Esophagus mucosa (tissue), 1 donor: Measurements from ENCODE around the gene SORBS1. TPM values are rescaled to one million over a fixed set of nuclear protein-coding genes. Genes with fewer than 3 reads are reported as not detected.

Experiments used
- ATAC-seq: fragments of 200-7000 bp; cut with Tn5 transposase; one replicate; pipeline ENCODE4 v1.9.1; 2020
- total RNA-seq: library from RNA; stranded (reverse); gene quantifications from one replicate; pipeline ENCODE4 v1.2.4, GENCODE V29; 2023
- donor health status: DM: yes; HTN: yes; CAD: no.

Gene SORBS1
- total RNA-seq, 1 donor from 2014 or later = 23.2 TPM

DNA sequence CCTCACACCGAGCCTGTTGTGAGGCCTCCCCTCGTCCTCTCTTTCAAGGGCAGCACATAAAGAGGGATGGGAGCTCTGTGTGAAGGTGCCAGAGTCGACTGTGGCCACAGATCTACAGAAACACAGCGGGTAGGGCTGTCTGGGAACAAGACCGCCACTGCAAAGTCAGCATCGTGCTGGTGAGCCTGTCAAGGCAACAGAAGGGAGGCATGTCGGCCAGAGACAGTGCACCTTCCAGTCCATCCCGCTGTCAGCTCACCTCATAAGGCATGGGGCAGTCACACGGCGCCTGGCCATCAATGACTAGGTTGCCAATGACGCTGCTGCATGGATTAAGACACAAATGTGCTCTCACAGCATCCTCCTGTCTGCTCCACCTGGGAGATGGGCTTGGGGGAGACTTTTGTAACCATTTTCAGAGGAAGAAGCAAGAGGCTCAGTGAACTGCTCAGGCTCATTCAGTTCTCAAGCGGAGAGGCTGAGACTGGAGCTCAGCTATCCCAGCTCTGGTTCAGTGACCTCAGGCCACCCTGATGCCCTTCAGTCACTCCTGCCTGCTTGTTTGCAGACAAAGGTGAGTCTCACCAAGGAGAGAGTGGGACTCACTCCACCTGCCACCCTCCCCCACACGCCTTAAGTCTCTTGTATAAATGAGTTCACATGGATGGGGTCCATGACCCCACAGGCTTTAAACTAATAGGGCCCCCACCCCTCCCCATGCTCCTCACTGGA lies 125.5 kb downstream of the SORBS1 start:
- no peak for ATAC-seq

DNA sequence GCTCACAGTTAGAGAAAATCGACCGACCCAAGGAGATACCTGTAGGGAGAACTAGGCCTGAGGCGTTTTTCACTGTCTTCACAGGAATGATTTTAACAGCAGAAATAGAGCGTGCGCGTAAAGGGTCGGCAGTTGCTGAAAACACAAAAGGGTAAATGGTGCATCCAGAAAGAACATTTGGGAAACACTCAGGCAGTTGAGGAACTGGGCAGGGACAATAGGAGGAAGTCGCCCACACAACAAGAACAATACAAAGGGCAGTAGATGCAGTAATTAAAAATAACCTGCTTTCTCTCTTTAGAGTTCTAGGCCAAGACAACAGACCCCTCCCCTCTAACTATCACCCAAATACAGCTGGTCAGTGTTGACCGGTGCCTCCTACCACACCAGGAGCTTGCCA lies 126.6 kb downstream of the SORBS1 start:
- ATAC-seq = no peak

- no peak for ATAC-seq
Measured at GRCh38 chr10:95431900-95432342, 129.2 kb downstream of the SORBS1 start.

GRCh38 chr10:95430231-95430951 lies 130.8 kb downstream of the SORBS1 start:
- peak; percentile 87 for ATAC-seq

DNA sequence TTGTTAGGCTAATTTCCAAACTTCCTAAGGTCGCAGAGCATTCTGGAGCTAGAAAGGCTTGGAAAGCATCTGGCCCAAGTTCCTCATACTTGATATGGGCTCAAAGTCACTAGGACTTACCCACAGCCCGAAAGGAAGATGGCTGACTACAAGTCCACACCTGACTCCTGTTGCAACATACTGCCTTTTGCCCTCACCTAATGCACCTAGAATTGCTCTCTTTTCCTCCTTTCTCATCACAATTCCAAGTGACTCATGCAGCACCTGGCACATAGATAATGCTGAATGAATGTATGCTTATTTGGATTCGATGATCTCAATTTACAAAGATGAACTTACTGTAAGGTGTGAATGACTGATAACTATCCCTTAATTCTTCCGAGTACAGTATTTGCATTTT lies 131.5 kb downstream of the SORBS1 start:
- peak; percentile 95 for ATAC-seq

- ATAC-seq = no peak
Measured at GRCh38 chr10:95428701-95429100, 132.5 kb downstream of the SORBS1 start.

DNA sequence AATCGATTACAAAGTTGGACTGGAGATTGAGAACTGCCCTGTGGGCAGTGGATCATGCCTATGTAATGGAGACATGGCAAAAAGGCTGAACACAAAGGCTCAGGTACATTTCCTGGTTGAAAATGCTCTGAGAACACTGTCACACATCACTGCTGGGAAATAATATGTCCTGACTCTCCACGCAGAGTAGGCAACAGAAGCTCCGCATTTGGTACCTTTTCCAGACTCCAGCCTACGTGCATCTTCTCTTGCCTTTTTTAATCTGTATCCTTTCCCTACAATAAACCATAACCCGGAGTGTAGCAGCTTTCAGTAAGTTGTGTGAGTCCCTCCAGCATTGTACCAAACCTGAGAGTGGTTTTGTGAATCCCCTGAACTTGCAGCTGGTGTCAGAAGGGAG lies 134.7 kb downstream of the SORBS1 start:
- no peak for ATAC-seq

GRCh38 chr10:95425592-95426465 lies 135.3 kb downstream of the SORBS1 start:
- ATAC-seq = no peak

GRCh38 chr10:95423164-95424005 lies 137.8 kb downstream of the SORBS1 start:
- peak; percentile 89 for ATAC-seq

DNA sequence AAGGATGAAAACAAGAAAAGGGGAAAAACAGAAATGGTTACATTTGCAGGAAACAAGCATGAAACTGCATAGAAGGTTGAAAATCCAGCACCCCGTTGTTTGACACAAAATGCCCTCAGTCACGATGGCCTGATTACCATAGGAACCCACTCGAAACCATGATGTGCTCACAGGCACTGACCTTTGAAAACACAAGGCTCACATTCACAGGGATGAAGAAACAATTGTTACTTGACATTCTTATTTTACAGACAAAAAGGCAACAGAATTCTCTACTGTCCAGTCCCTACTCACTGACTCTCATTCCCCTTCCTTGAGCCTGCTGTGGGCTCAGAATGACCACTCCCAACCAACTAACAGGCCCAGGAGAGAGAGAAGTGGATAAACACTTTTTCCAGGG lies 138.9 kb downstream of the SORBS1 start:
- ATAC-seq = no peak

GRCh38 chr10:95421782-95422181 lies 139.4 kb downstream of the SORBS1 start:
- ATAC-seq = no peak

DNA sequence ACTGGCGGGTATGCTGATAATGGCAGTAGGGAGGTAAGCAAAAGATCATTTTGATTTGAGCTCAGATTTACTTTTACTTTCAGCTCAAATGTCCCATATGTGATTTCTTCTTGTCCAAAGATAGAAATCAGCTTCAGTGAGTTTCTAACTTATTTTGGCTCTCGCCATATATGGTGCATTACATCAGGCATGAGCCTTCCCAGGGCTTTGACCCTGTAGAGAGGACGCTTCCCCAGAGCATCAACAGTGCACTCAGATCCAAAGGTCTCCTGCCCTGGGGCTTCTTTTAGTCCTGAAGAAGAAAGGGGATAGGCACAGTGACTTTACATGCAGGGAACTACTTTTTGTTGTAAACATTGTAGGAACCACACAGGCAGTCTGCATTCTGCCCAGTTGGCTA lies 141.8 kb downstream of the SORBS1 start:
- ATAC-seq = no peak

GRCh38 chr10:95416973-95417372 lies 144.2 kb downstream of the SORBS1 start:
- no peak for ATAC-seq

GRCh38 chr10:95416270-95416669 lies 144.9 kb downstream of the SORBS1 start:
- no peak for ATAC-seq

GRCh38 chr10:95415621-95416031 lies 145.5 kb downstream of the SORBS1 start:
- ATAC-seq = no peak

GRCh38 chr10:95414844-95415485 lies 146.2 kb downstream of the SORBS1 start:
- no peak for ATAC-seq

GRCh38 chr10:95414016-95414830 lies 146.9 kb downstream of the SORBS1 start:
- ATAC-seq = no peak

- no peak for ATAC-seq
Measured at GRCh38 chr10:95413588-95413987, 147.6 kb downstream of the SORBS1 start.

GRCh38 chr10:95411635-95412034 lies 149.5 kb downstream of the SORBS1 start:
- ATAC-seq = no peak

GRCh38 chr10:95408983-95409873 lies 151.9 kb downstream of the SORBS1 start:
- ATAC-seq = peak; percentile 56
